ENCODE measurements around the gene SIRPB1.
"Not testable (repeated sequence)": the region's sequence is repeated elsewhere in the genome, so short reads cannot be mapped to it uniquely, and the experiment has no call there.

SIRPB1 gene

GRCh38 chr20:1579488-1579887, 40.3 kb downstream of the SIRPB1 start:
- TF ChIP-seq, protein P1, sequence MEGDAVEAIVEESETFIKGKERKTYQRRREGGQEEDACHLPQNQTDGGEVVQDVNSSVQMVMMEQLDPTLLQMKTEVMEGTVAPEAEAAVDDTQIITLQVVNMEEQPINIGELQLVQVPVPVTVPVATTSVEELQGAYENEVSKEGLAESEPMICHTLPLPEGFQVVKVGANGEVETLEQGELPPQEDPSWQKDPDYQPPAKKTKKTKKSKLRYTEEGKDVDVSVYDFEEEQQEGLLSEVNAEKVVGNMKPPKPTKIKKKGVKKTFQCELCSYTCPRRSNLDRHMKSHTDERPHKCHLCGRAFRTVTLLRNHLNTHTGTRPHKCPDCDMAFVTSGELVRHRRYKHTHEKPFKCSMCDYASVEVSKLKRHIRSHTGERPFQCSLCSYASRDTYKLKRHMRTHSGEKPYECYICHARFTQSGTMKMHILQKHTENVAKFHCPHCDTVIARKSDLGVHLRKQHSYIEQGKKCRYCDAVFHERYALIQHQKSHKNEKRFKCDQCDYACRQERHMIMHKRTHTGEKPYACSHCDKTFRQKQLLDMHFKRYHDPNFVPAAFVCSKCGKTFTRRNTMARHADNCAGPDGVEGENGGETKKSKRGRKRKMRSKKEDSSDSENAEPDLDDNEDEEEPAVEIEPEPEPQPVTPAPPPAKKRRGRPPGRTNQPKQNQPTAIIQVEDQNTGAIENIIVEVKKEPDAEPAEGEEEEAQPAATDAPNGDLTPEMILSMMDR (IDR thresholded peaks at IDR 0.05; ENCODE audit: extremely low read depth, insufficient read depth, missing control alignments), result no peak
- no peak for DNase-seq (ENCODE audit: low spot score)
- in situ Hi-C loops (cut with MboI; ENCODE audit: low pct_unique_long_range_greater_than_20kb, low sequenced_read_pairs, unreplicated experiment), result no loop called here

- TF ChIP-seq, protein P1 (IDR thresholded peaks at IDR 0.05; ENCODE audit: extremely low read depth, insufficient read depth, missing control alignments), result no peak
- no peak for DNase-seq (ENCODE audit: low spot score)
- in situ Hi-C loops (cut with MboI; ENCODE audit: low pct_unique_long_range_greater_than_20kb, low sequenced_read_pairs, unreplicated experiment), result no loop called here
Measured at GRCh38 chr20:1577906-1578305, 41.9 kb downstream of the SIRPB1 start.

GRCh38 chr20:1577313-1577712, 42.5 kb downstream of the SIRPB1 start:
- DNase-seq (ENCODE audit: low spot score), result not testable (repeated sequence)

GRCh38 chr20:1576641-1577040, 43.2 kb downstream of the SIRPB1 start:
- TF ChIP-seq, protein P1 (IDR thresholded peaks at IDR 0.05; ENCODE audit: extremely low read depth, insufficient read depth, missing control alignments), result no peak
- no peak for DNase-seq (ENCODE audit: low spot score)
- in situ Hi-C loops (cut with MboI; ENCODE audit: low pct_unique_long_range_greater_than_20kb, low sequenced_read_pairs, unreplicated experiment), result no loop called here

More at GRCh38 chr20:1577313-1577712, 42.5 kb downstream of the SIRPB1 start:
- in situ Hi-C loops (cut with MboI; ENCODE audit: low pct_unique_long_range_greater_than_20kb, low sequenced_read_pairs, unreplicated experiment), result not testable (repeated sequence)

GRCh38 chr20:1576003-1576402, 43.8 kb downstream of the SIRPB1 start:
- in situ Hi-C loops (cut with MboI; ENCODE audit: low pct_unique_long_range_greater_than_20kb, low sequenced_read_pairs, unreplicated experiment); DNase-seq (ENCODE audit: low spot score): not testable (repeated sequence)

- in situ Hi-C loops (cut with MboI; ENCODE audit: low pct_unique_long_range_greater_than_20kb, low sequenced_read_pairs, unreplicated experiment); DNase-seq (ENCODE audit: low spot score): not testable (repeated sequence)
Measured at GRCh38 chr20:1571583-1571982, 48.2 kb downstream of the SIRPB1 start.
